CD14-positive monocyte (primary cell): ENCODE results near the gene LGR5. TPM values are rescaled to one million over a fixed set of nuclear protein-coding genes. Genes with fewer than 3 reads are reported as not detected.

ENCODE experiments used
- DNase-seq, 3 donors: peaks; one replicate each; pipeline ENCODE4 v3.0.0-alpha.2; 2011 to 2022
- H2AFZ ChIP-seq: 2 replicates; pipeline ENCODE4 v1.6.0; 2012; ENCODE audit warnings: mild to moderate bottlenecking, low read depth, low read length, inconsistent platforms; ENCODE audit not compliant: insufficient read depth, poor library complexity, severe bottlenecking
- H3K27ac ChIP-seq, 2 donors: 1 replicate in 1 of 2; 2 replicates in 1 of 2; pipeline ENCODE4 v1.5.1; 2012 to 2013; ENCODE audit warnings: low read length in 2 of 2, control low read depth in 1 of 2, inconsistent platforms in 1 of 2, low read depth in 1 of 2, mild to moderate bottlenecking in 1 of 2
- H3K27me3 ChIP-seq, 2 donors: one replicate each; pipeline versions ENCODE4 v1.6.0 to v1.6.1; 2011 to 2013; ENCODE audit warnings: low read length in 2 of 2; ENCODE audit not compliant: control insufficient read depth in 2 of 2, insufficient read depth in 2 of 2
- H3K36me3 ChIP-seq, 2 donors: replicated peaks in 1 of 2; 1 replicate in 1 of 2; 2 replicates in 1 of 2; pipeline versions ENCODE4 v1.5.1 to v1.6.1; 2012 to 2013; ENCODE audit warnings: low read length in 2 of 2, control low read depth in 1 of 2, inconsistent platforms in 1 of 2, mild to moderate bottlenecking in 1 of 2; ENCODE audit not compliant: insufficient read depth in 2 of 2, control insufficient read depth in 1 of 2
- H3K4me1 ChIP-seq, 2 donors: 1 replicate in 1 of 2; 2 replicates in 1 of 2; pipeline versions ENCODE4 v1.5.1 to v1.6.1; 2012 to 2013; ENCODE audit warnings: low read length in 2 of 2, control low read depth in 1 of 2, inconsistent platforms in 1 of 2, mild to moderate bottlenecking in 1 of 2, moderate library complexity in 1 of 2; ENCODE audit not compliant: insufficient read depth in 2 of 2, control insufficient read depth in 1 of 2
- H3K4me2 ChIP-seq: replicated peaks from 2 replicates; pipeline ENCODE3; 2012; ENCODE audit warnings: low read length, moderate library complexity, mild to moderate bottlenecking; ENCODE audit not compliant: poor library complexity, severe bottlenecking; ENCODE audit errors: extremely low read depth
- H3K4me3 ChIP-seq, 3 experiments: fragments of 200-600 bp in 1 of 3; sonication (generic) in 1 of 3; replicated peaks in 1 of 3; 1 replicate in 2 of 3; 2 replicates in 1 of 3; pipeline ENCODE4 v1.5.1; 2011 to 2013; ENCODE audit warnings: low read length in 3 of 3, mild to moderate bottlenecking in 3 of 3, control low read depth in 2 of 3, low read depth in 2 of 3, inconsistent platforms in 1 of 3, moderate library complexity in 1 of 3
- H3K79me2 ChIP-seq: 2 replicates; pipeline ENCODE4 v1.6.0; 2012; ENCODE audit warnings: mild to moderate bottlenecking, control low read depth, inconsistent platforms, low read length, moderate library complexity; ENCODE audit not compliant: insufficient read depth
- H3K9ac ChIP-seq: 2 replicates; pipeline ENCODE4 v1.6.0; 2017; ENCODE audit warnings: low read length, mild to moderate bottlenecking; ENCODE audit not compliant: insufficient read depth, poor library complexity, severe bottlenecking
- H3K9me3 ChIP-seq, 2 donors: replicated peaks in 1 of 2; 1 replicate in 1 of 2; 2 replicates in 1 of 2; pipeline versions ENCODE4 v1.5.1 to v1.6.1; 2012 to 2013; ENCODE audit warnings: low read length in 2 of 2, control low read depth in 1 of 2; ENCODE audit not compliant: control insufficient read depth in 1 of 2, insufficient read depth in 1 of 2
- H4K20me1 ChIP-seq: 2 replicates; pipeline ENCODE4 v1.6.0; 2012; ENCODE audit warnings: mild to moderate bottlenecking, low read length, control low read depth, moderate library complexity; ENCODE audit not compliant: insufficient read depth
- H3K27ac Mint-ChIP-seq, 7 donors: one replicate each; pipeline ENCODE4 v1.8.0; 2020; ENCODE audit warnings: mild to moderate bottlenecking in 7 of 7, mixed read lengths in 7 of 7, moderate library complexity in 6 of 7, inconsistent platforms in 2 of 7
- H3K27me3 Mint-ChIP-seq, 3 donors: one replicate each; pipeline ENCODE4 v1.8.0; 2021 to 2022; ENCODE audit warnings: low read depth in 3 of 3, mild to moderate bottlenecking in 3 of 3, mixed read lengths in 3 of 3, moderate library complexity in 3 of 3, inconsistent platforms in 1 of 3
- H3K36me3 Mint-ChIP-seq, 2 donors: one replicate each; pipeline ENCODE4 v1.8.0; 2020; ENCODE audit warnings: mixed read lengths in 2 of 2, inconsistent platforms in 1 of 2, mild to moderate bottlenecking in 1 of 2
- H3K4me1 Mint-ChIP-seq: one replicate; pipeline ENCODE4 v1.8.0; 2020; ENCODE audit warnings: mild to moderate bottlenecking, mixed read lengths
- H3K4me3 Mint-ChIP-seq, 2 donors: one replicate each; pipeline ENCODE4 v1.8.0; 2020; ENCODE audit warnings: mild to moderate bottlenecking in 2 of 2, mixed read lengths in 2 of 2, moderate library complexity in 1 of 2
- H3K9me3 Mint-ChIP-seq, 7 donors: one replicate each; pipeline ENCODE4 v1.8.0; 2020 to 2022; ENCODE audit warnings: mixed read lengths in 7 of 7, mild to moderate bottlenecking in 6 of 7, moderate library complexity in 6 of 7, inconsistent platforms in 2 of 7
- WGBS: methylation state at CpG from one replicate; pipeline ENCODE4 v1.1.5; 2013; ENCODE audit warnings: missing lambda C conversion rate; ENCODE audit not compliant: insufficient coverage; 5-methylcytosine and 5-hydroxymethylcytosine counted together
- intact Hi-C, 2 donors: fragments of 100-400 bp; cut with micrococcal nuclease; formaldehyde crosslinking; loops; one replicate each; pipeline versions ENCODE4 v1.15.0 to v1.15.1; 2023
- polyA plus RNA-seq, 3 donors: library from polyadenylated mRNA; depleted of rRNA in 1 of 3; unstranded in 2 of 3; stranded (reverse) in 1 of 3; fragments of 300-500 nt in 2 of 3; fragments of >200 nt in 1 of 3; fragmentation: Illumina TruSeq in 2 of 3; gene quantifications; 1 replicate in 2 of 3; 2 replicates in 1 of 3; pipeline ENCODE4 v1.2.3, GENCODE V29; 2012 to 2021
- TF ChIP-seq, protein P1 (sequence below): fragments of 200-600 bp; IDR thresholded peaks from one replicate; pipeline ENCODE4 v1.8.0; 2022; ENCODE audit warnings: antibody characterized with exemption, mild to moderate bottlenecking

LGR5 gene
- polyA plus RNA-seq, 3 donors: not detected

GRCh38 chr12:71558445-71558844 lies 118.8 kb downstream of the LGR5 start:
- TF ChIP-seq, protein P1, sequence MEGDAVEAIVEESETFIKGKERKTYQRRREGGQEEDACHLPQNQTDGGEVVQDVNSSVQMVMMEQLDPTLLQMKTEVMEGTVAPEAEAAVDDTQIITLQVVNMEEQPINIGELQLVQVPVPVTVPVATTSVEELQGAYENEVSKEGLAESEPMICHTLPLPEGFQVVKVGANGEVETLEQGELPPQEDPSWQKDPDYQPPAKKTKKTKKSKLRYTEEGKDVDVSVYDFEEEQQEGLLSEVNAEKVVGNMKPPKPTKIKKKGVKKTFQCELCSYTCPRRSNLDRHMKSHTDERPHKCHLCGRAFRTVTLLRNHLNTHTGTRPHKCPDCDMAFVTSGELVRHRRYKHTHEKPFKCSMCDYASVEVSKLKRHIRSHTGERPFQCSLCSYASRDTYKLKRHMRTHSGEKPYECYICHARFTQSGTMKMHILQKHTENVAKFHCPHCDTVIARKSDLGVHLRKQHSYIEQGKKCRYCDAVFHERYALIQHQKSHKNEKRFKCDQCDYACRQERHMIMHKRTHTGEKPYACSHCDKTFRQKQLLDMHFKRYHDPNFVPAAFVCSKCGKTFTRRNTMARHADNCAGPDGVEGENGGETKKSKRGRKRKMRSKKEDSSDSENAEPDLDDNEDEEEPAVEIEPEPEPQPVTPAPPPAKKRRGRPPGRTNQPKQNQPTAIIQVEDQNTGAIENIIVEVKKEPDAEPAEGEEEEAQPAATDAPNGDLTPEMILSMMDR: no peak
- H3K4me3 ChIP-seq: no peak overlapping the region
- no peaks in the 10 kb centered on the region for H3K27me3 ChIP-seq
- no peak overlapping the region for H3K27ac ChIP-seq
- no peak for DNase-seq
- no peak overlapping the region for H3K4me2 ChIP-seq
- Mint-ChIP-seq H3K4me1 (no peaks in the 10 kb centered on the region), H3K27ac (no peak overlapping the region), H3K27me3 (peaks cover 0 to 5% (median 0%) of the 10 kb centered on the region in 3 donors), H3K36me3 (no peaks in the 10 kb centered on the region), H3K4me3 (no peak overlapping the region), H3K9me3 (peaks cover 0 to 4% (median 0%) of the 10 kb centered on the region in 7 donors)
- H3K4me1 ChIP-seq: no peaks in the 10 kb centered on the region
- H3K9ac ChIP-seq: no peak overlapping the region
- H3K79me2 ChIP-seq: no peaks in the 10 kb centered on the region
- H4K20me1 ChIP-seq: no peaks in the 10 kb centered on the region
- intact Hi-C loops: no loop called here
- H3K36me3 ChIP-seq: no peaks in the 10 kb centered on the region
- 67% methylated on average over 2 of the region's 3 CpGs for WGBS
- H3K9me3 ChIP-seq: no peaks in the 10 kb centered on the region
- H2AFZ ChIP-seq: no peak overlapping the region

DNA sequence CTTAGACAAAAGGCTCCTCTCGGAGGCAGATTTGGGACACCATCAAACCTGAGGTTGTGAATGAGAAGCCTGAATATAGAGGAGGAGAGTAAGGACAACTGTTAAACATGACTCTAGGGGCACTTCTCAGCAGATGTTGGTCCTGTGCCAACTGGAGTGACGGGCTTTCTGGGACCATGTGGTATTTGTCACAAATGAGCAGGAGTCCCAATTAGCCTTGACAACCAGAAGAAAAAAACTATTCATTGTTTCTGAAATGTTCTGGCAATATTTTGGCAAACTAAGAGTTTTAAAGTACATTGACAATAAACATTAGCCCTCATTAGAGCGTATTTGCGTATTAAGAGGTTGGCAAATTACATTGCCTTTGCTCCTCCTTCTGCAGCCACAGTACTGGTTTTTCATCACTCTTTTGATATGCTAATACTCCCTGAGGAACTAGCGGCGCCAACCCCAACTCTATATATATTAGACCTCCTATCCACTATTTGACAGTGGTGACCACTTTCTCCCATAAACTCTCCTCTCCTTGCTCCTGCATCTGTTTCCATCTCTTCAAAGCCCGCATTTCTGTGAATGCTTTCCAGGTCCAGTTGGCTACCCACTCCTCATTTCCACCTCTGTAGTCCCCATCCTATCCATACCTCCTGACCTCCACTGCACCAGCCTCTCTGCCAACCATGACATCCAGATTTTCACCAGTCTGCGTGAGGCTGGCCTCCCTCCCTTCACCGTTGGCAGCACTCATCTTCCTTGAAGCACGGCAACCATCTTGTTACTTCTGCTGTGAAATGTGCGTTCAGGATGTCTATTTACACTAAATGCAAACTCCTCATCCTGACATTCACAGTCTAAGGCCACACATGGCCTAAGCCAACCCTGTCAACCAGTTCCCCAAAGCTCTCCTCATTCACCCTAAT lies 123.3 kb downstream of the LGR5 start:
- Histone ChIP-seq H3K9me3 (no peaks in the 10 kb centered on the region), H3K27ac (no peak overlapping the region), H3K36me3 (no peaks in the 10 kb centered on the region), H4K20me1 (no peaks in the 10 kb centered on the region), H2AFZ (no peak overlapping the region), H3K79me2 (no peaks in the 10 kb centered on the region), H3K4me1 (no peaks in the 10 kb centered on the region), H3K9ac (no peak overlapping the region), H3K27me3 (no peaks in the 10 kb centered on the region), H3K4me2 (no peak overlapping the region), H3K4me3 (no peak overlapping the region)
- Mint-ChIP-seq H3K4me3 (no peak overlapping the region), H3K27me3 (peaks cover 0 to 1% (median 0%) of the 10 kb centered on the region in 3 donors), H3K36me3 (no peaks in the 10 kb centered on the region), H3K27ac (peak overlapping the region in 1 of 7 donors; percentile 7), H3K9me3 (peaks cover 0 to 4% (median 0%) of the 10 kb centered on the region in 7 donors), H3K4me1 (no peaks in the 10 kb centered on the region)
- no peak for DNase-seq
- 97% methylated on average over 9 of the region's 11 CpGs for WGBS
- TF ChIP-seq, protein P1: no peak
- intact Hi-C loops: no loop called here
